Stimulated activated CD8-positive, alpha-beta memory T cell treated with anti-CD3 and anti-CD28 coated beads, Interleukin-12 subunit alpha, Interleukin-12 subunit beta, amount 100 ng/mL, for 24 hours (primary cell): ENCODE data around the gene FAM117A.
A peak's percentile ranks its signal among the peaks of the same experiment; 100 is the strongest.
"Not testable (repeated sequence)": the region's sequence is repeated elsewhere in the genome, so short reads cannot be mapped to it uniquely, and the experiment has no call there.

Experiments used
- DNase-seq: peaks from one replicate; pipeline ENCODE4 v3.0.0-alpha.2; 2020; ENCODE audit errors: extremely low read depth

The FAM117A gene

DNA sequence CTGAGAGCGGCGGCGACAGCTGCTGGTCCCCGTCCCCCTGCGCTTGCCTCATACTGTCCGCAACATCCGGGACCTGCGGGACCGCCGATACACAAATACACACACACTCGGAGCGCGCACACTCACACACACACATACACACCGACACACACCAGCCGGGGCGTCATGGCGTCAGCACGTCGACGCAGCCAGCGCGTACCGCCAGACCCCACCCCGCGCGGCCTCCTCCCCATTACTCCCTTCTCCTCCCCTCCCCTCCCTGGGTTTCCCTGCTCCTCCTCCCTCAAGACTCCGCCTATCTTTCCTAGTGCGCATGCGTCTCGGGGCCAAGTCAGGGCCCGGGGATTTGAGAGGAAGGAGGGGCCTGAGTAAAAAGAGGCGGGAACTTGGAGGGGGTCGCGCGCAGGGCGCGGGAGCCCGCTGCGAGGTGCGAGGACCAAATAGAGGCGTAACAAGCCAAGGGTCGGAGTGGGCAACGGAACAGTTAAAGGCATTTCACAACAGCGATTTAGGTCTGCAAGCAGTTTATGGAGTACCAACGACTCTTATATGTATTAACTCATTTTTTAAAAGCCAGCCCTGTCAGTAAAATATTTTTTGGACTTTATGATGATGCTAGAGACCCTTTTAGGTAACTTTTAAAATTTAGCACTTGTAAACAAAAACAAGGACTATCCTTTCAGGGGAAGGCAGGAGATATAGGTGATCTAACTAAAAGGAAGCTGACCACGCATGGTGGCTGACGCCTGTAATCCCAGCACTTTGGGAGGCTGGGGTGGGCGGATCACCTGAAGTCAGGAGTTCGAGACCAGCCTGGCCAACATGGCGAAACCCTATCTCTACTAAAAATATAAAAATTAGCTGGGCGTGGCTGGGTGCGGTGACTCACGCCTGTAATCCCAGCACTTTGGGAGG, 85.7 kb downstream of the FAM117A start, which contains the start of gene SPOP:
Gene SPOP (minus strand): TSS at position 165 of the 915 bp plus-strand sequence. CDS start 55,287 bp downstream, outside the sequence.
- peak; percentile 98 for DNase-seq

DNA sequence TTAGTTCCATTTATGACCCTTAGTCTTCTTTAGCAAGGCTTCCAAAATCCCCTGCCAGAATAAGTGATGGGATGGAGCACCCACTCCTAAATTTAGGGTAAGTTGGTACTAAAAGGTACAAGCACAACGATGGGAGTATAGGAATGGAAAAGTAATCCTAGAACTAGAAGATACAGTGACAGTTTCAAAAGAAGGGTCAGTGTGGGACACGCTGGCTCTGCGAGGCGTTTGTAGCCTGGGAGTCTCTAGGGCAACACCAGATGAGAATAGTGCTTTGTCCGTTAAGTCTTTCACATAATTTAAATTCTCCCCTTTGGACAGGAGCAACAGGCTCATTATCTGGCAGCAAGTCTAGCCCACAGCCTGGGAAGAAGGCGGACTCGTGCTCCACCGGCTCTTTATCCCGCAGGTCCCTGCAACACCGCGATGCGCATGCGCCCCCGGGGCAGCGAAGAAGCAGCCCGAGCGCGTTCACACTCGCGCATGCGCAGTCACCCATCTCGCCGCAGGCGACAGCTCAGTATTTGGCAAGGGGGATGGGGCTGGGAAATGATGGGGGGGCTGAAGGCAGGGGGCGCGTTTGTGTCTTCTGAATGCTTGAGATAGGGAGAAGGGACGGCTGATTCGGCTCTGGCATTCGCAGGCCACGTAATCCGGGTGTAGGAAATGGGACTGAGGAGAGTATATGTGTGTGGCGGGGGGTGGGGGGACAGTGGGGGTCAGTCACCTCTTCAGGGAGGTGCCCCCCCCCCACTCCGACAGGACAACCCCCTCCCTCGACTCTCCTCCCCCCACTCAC, 86.6 kb downstream of the FAM117A start:
- DNase-seq: peak; percentile 94

DNA sequence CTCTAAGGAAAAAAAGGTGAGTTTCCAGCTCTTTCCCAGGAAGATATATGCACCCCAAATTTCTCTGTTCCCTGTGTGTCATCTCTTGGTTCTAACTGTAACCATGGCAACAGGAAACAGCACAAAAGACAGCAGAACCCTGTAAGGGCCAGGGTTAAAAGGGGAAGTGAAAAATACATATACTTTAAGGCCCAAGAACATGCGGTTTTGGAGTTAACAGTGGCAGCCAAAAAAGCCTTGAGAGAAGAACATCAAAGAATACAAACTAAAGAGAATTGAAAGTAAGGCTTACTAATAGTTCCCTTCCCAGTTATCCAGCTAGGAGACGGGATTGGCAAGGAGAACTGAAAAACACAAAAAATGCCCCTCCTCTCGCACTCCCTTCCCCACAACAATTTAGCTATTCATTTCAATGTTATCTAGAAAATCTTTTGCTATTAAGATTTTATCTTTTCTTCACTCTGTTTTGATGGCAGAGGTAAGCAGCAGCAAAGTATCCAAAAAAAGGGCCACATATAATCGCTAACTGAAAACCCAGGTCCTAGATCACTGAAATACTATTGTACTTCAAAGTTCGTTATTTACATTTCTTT, 87.6 kb downstream of the FAM117A start:
- no peak for DNase-seq

DNA sequence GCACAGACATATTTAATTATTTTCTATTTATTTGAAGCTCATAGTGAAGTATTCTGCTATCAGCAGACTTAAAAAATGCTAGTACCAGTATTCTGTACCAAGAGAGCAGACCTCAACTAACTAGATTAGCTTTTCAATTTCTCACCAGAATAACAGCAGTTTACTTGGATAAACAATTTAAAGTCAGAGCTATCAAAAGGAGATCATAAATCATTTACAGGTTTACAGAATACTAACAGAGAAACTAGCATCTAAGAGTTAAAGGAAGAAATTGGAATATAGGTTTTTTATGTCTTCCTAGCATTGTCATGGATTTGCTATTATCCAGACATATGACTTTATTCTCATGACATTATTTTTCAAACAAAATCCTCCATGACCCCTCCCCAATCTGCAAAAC, 89.4 kb downstream of the FAM117A start:
- no peak for DNase-seq

- DNase-seq: not testable (repeated sequence)
These were observed 90.3 kb downstream of the FAM117A start for GRCh38 chr17:49673679-49674078.

DNA sequence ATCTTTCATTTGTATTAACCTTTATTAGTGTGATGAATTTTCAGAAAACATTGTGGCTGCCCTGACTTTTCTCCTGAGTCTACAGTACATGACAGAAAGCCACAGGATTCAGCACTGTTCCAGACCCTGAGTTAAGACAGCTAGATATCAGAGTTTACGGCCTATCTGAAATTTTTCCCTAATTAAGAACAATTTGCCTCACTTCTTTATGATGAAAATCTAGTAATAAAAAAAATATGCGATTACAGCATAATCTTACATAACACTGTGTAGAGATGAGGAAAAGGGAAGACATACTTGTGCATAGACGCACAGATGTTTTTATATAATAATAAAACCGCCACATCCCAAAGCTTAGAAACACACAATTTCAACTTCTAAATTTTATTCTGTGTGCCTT, 93.3 kb downstream of the FAM117A start:
- no peak for DNase-seq

- DNase-seq: no peak
These were observed 93.9 kb downstream of the FAM117A start for GRCh38 chr17:49670002-49670401.

GRCh38 chr17:49667854-49668253, 96.1 kb downstream of the FAM117A start:
- DNase-seq: no peak

- DNase-seq: no peak
These were observed 99.2 kb downstream of the FAM117A start for GRCh38 chr17:49664706-49665211.
